Left ventricle myocardium superior (tissue), 1 donor: ENCODE measurements around the gene ARHGEF18. TPM values are rescaled to one million over a fixed set of nuclear protein-coding genes. Genes with fewer than 3 reads are reported as not detected.
A peak's percentile ranks its signal among the peaks of the same experiment; 100 is the strongest.
"Not testable (repeated sequence)": the region's sequence is repeated elsewhere in the genome, so short reads cannot be mapped to it uniquely, and the experiment has no call there.

Source experiments
- ATAC-seq: fragments of 200-7000 bp; cut with Tn5 transposase; one replicate; pipeline ENCODE4 v1.9.1; 2020; ENCODE audit warnings: mild to moderate bottlenecking, moderate library complexity
- DNase-seq: peaks from one replicate; pipeline ENCODE4 v3.0.0-alpha.2; 2020
- intact Hi-C: fragments of 100-400 bp; cut with micrococcal nuclease; formaldehyde crosslinking; loops from one replicate; pipeline ENCODE4 v1.11.0; 2022
- total RNA-seq: library from RNA; stranded (reverse); fragmentation: NEBNext Ultra II Directional; extraction: Animal tissue kit (Norgen Biotek cat#: 25700); gene quantifications from one replicate; pipeline ENCODE4 v1.2.1, GENCODE V29; 2021
- donor health status: DM: no; HTN: yes; CAD: no; lungs with severe emphysema.

Gene ARHGEF18
- total RNA-seq, 1 donor from 2014 or later = 10.1 TPM

GRCh38 chr19:7342143-7342542 is 6.6 kb upstream of the ARHGEF18 start:
- intact Hi-C loops = loop anchor here (5.0 kb wide), 1 partner anchor 240 kb away; no protein-coding TSS in a partner anchor
- no peak for ATAC-seq
- DNase-seq = no peak

- DNase-seq (no peak), ATAC-seq (no peak)
- intact Hi-C loops = no loop called here
Observed at GRCh38 chr19:7346488-7346971, 2.2 kb upstream of the ARHGEF18 start.

- DNase-seq, ATAC-seq, intact Hi-C loops: not testable (repeated sequence)
Observed at GRCh38 chr19:7346997-7347396, 1.7 kb upstream of the ARHGEF18 start.

GRCh38 chr19:7349231-7349591 is 474 bp downstream of the ARHGEF18 start:
- no peak for DNase-seq
- no peak for ATAC-seq
- intact Hi-C loops = no loop called here

- DNase-seq (no peak), ATAC-seq (peak; percentile 36)
- intact Hi-C loops = no loop called here
Observed at GRCh38 chr19:7349961-7350711, 1.4 kb downstream of the ARHGEF18 start.

- intact Hi-C loops = no loop called here
- DNase-seq = no peak
Observed at GRCh38 chr19:7351861-7352260, 3.1 kb downstream of the ARHGEF18 start.

GRCh38 chr19:7355151-7355820 is 6.5 kb downstream of the ARHGEF18 start:
- DNase-seq = no peak
- no peak for ATAC-seq
- intact Hi-C loops = no loop called here

More at GRCh38 chr19:7351861-7352260, 3.1 kb downstream of the ARHGEF18 start:
- ATAC-seq = no peak

GRCh38 chr19:7355871-7356270 is 7.1 kb downstream of the ARHGEF18 start:
- DNase-seq (no peak), ATAC-seq (no peak)
- intact Hi-C loops = no loop called here

GRCh38 chr19:7356899-7357627 is 8.3 kb downstream of the ARHGEF18 start:
- ATAC-seq = no peak
- no peak for DNase-seq
- intact Hi-C loops = no loop called here

GRCh38 chr19:7358102-7358597 is 9.4 kb downstream of the ARHGEF18 start:
- intact Hi-C loops = no loop called here
- DNase-seq (no peak), ATAC-seq (no peak)

GRCh38 chr19:7360393-7360984 is 11.8 kb downstream of the ARHGEF18 start:
- no peak for ATAC-seq
- intact Hi-C loops = no loop called here

GRCh38 chr19:7363225-7363624 is 14.5 kb downstream of the ARHGEF18 start:
- ATAC-seq (no peak), DNase-seq (no peak)
- intact Hi-C loops = no loop called here

More at GRCh38 chr19:7360393-7360984, 11.8 kb downstream of the ARHGEF18 start:
- no peak for DNase-seq

- intact Hi-C loops = no loop called here
- DNase-seq (no peak), ATAC-seq (no peak)
Observed at GRCh38 chr19:7366701-7367420, 18.1 kb downstream of the ARHGEF18 start.

GRCh38 chr19:7368456-7368855 is 19.7 kb downstream of the ARHGEF18 start:
- ATAC-seq = no peak
- no peak for DNase-seq
- intact Hi-C loops = no loop called here

GRCh38 chr19:7368866-7369265 is 20.1 kb downstream of the ARHGEF18 start:
- DNase-seq, intact Hi-C loops, ATAC-seq: not testable (repeated sequence)

GRCh38 chr19:7370546-7370945 is 21.8 kb downstream of the ARHGEF18 start:
- intact Hi-C loops = no loop called here
- no peak for DNase-seq
- ATAC-seq = no peak

GRCh38 chr19:7371001-7371400 is 22.3 kb downstream of the ARHGEF18 start:
- intact Hi-C loops = no loop called here
- DNase-seq = no peak
- no peak for ATAC-seq

- no peak for DNase-seq
- ATAC-seq = no peak
- intact Hi-C loops = no loop called here
Observed at GRCh38 chr19:7372810-7373209, 24.1 kb downstream of the ARHGEF18 start.

GRCh38 chr19:7373862-7374261 is 25.1 kb downstream of the ARHGEF18 start:
- ATAC-seq = no peak
- intact Hi-C loops = no loop called here
- no peak for DNase-seq
